Heart left ventricle (tissue), 16 donors: ENCODE measurements around the gene KRTAP5-3. TPM values are rescaled to one million over a fixed set of nuclear protein-coding genes. Genes with fewer than 3 reads are reported as not detected.

ENCODE experiments used
- ATAC-seq, 4 donors: fragments of 200-7000 bp; cut with Tn5 transposase; one replicate each; pipeline ENCODE4 v1.9.1; 2020 to 2022; ENCODE audit warnings: moderate library complexity in 4 of 4, mild to moderate bottlenecking in 3 of 4, moderate number of reproducible peaks in 1 of 4
- DNase-seq, 5 donors: peaks; one replicate each; pipeline ENCODE4 v3.0.0-alpha.2; 2020
- H3K27ac ChIP-seq, 12 donors: fragments of 200-600 bp; sonication (generic) in 4 of 12; one replicate each; pipeline versions ENCODE4 v1.5.0 to v1.8.0; 2016 to 2022; ENCODE audit warnings: mild to moderate bottlenecking in 2 of 12
- H3K27me3 ChIP-seq, 9 donors: fragments of 200-600 bp; sonication (generic) in 2 of 9; one replicate each; pipeline versions ENCODE4 v1.5.1 to v1.8.0; 2016 to 2022; ENCODE audit warnings: mild to moderate bottlenecking in 3 of 9
- H3K36me3 ChIP-seq, 9 donors: fragments of 200-600 bp; sonication (generic) in 2 of 9; one replicate each; pipeline versions ENCODE4 v1.5.0 to v1.8.0; 2018 to 2022; ENCODE audit warnings: mild to moderate bottlenecking in 2 of 9
- H3K4me1 ChIP-seq, 12 donors: fragments of 200-600 bp; sonication (generic) in 4 of 12; one replicate each; pipeline versions ENCODE4 v1.5.0 to v1.8.0; 2016 to 2022; ENCODE audit warnings: mild to moderate bottlenecking in 3 of 12
- H3K4me3 ChIP-seq, 12 donors: fragments of 200-600 bp; sonication (generic) in 4 of 12; one replicate each; pipeline versions ENCODE4 v1.5.0 to v1.8.0; 2017 to 2022; ENCODE audit warnings: mild to moderate bottlenecking in 9 of 12, moderate library complexity in 4 of 12
- H3K9me3 ChIP-seq, 12 donors: fragments of 200-600 bp; sonication (generic) in 4 of 12; one replicate each; pipeline versions ENCODE4 v1.5.0 to v1.8.0; 2016 to 2022; ENCODE audit warnings: mild to moderate bottlenecking in 1 of 12
- POLR2A ChIP-seq, 2 donors: fragments of 450-650 bp; IDR thresholded peaks; one replicate each; pipeline ENCODE4 v1.6.1; 2017; ENCODE audit warnings: antibody characterized with exemption in 2 of 2, mild to moderate bottlenecking in 2 of 2, moderate library complexity in 2 of 2
- WGBS, 4 donors: extraction: QIAGEN DNeasy Blood & Tissue Kit in 2 of 4; methylation state at CpG; one replicate each; pipeline versions ENCODE4 v1.1.5 to v1.1.7; 2013 to 2018; 5-methylcytosine and 5-hydroxymethylcytosine counted together
- intact Hi-C, 10 donors: fragments of 100-400 bp; cut with DNase I; formaldehyde crosslinking; loops; one replicate each; pipeline versions ENCODE4 v1.11.1 to v1.14.2; 2022
- long read RNA-seq, 3 donors: library from polyadenylated mRNA; unstranded; transcript quantifications; one replicate each; pipeline ENCODE4 v2.0.0, GENCODE V29; 2020 to 2021
- polyA plus RNA-seq, 2 donors: library from polyadenylated mRNA; stranded (reverse); fragments of 200-250 nt; gene quantifications; one replicate each; pipeline ENCODE4 v1.2.3, GENCODE V29; 2013
- total RNA-seq, 9 donors: library from RNA; depleted of rRNA in 2 of 9; stranded (reverse); fragments of >200 nt in 2 of 9; fragmentation: NEBNext Ultra II Directional in 3 of 9; extraction: Animal tissue kit (Norgen Biotek cat#: 25700) in 3 of 9; gene quantifications; one replicate each; pipeline versions ENCODE4 v1.1.0 to v1.2.4, GENCODE V29; 2016 to 2023
- TF ChIP-seq, protein P1 (sequence below), 12 donors: fragments of 200-600 bp; sonication (generic) in 4 of 12; IDR thresholded peaks; one replicate each; pipeline versions ENCODE4 v1.5.0 to v1.8.0; 2018 to 2022; ENCODE audit warnings: antibody characterized with exemption in 12 of 12, mild to moderate bottlenecking in 5 of 12
- donor health status: ischemic (EF 13 %, LVEDD 7.1; RV severe dilation, severe dysfunction).
- donor health status: healthy with polysubstance abuse.
- donor health status: DM: no; HTN: yes; CAD: no.
- donor health status: DM: no; HTN: no; CAD: no.
- donor health status: ischemic (EF 25% LVEDD 6.9; RV normal size, moderate dysfunction).
- donor health status: ischemic (EF 25% LVEDD 5.7; RV mildly dilated, moderate dysfunction).
- donor health status: healthy.
- donor health status: DM: yes; HTN: yes; CAD: no.
- donor health status: ischemic (EF 35%, LVEDD 5.7; RV mildly dilated, moderate dysfunction).
- donor health status: nonischemic (EF 11% LVEDD 7.7; RV severe dilation, severe dysfunction).
- donor health status: DM: yes; HTN: yes; CAD: no.
- donor health status: PGD.
- donor health status: ischemic (EF 29% LVEDD 5.4; RV normal size, mild dysfunction).
- donor health status: nonischemic (EF 23%, LVEDD 6.1; RV moderate dilation, normal function).

The KRTAP5-3 gene
- not detected for total RNA-seq
- not detected for polyA plus RNA-seq
- long read RNA-seq, donor 1: 0 reads
- long read RNA-seq, donor 2: 0 reads
- long read RNA-seq, donor 3: 0 reads

- 46 to 66% (median 62%) methylated on average over 4 of the region's 4 CpGs for WGBS, 4 donors
- ATAC-seq (no peak), DNase-seq (no peak)
- intact Hi-C loops: no loop called here
- Histone ChIP-seq H3K36me3 (no peaks in the 10 kb centered on the region), H3K9me3 (no peaks in the 10 kb centered on the region), H3K4me3 (no peak within 1 kb of the TSS), H3K27ac (no peak within 1 kb of the TSS), H3K27me3 (peaks cover 0 to 27% (median 5%) of the 10 kb centered on the region in 9 donors), H3K4me1 (peaks cover 0 to 10% (median 0%) of the 10 kb centered on the region in 12 donors)
- TF ChIP-seq POLR2A (IDR thresholded peaks at IDR 0.05): no peak
Observed at GRCh38 chr11:1608363-1608762, at the start of gene KRTAP5-3. KRTAP5-3 (minus strand) TSS chr11:1608463; CDS start chr11:1608385, 78 bp downstream.

DNA sequence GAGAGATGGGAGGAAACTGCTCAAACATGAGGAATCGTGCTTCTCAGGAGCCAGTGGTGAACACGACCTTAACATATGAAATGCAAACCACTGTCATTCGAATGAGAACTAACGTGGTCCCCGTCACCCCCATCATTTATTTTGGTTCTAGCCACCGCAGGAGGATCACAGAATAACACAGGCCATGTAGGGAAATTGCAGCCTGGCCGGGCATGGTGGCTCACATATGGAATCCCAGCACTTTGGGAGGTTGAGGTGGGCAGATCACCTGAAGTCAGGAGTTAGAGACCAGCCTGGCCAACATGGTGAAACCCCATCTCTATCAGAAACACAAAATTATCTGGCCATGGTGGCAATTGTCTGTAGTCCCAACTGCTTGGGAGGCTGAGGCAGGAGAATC, 48.4 kb upstream of the KRTAP5-3 start:
- Histone ChIP-seq H3K9me3 (no peaks in the 10 kb centered on the region), H3K4me1 (peaks cover 0 to 8% (median 0%) of the 10 kb centered on the region in 12 donors), H3K27ac (no peak overlapping the region), H3K27me3 (peaks cover 0 to 39% (median 0%) of the 10 kb centered on the region in 9 donors), H3K36me3 (no peaks in the 10 kb centered on the region), H3K4me3 (no peak overlapping the region)
- no peak for DNase-seq
- ATAC-seq: no peak
- intact Hi-C loops: loop anchor here in 1 of 10 donors (10.0 kb wide), 1 partner anchor 498 kb away; no protein-coding TSS in a partner anchor
- TF ChIP-seq, protein P1, sequence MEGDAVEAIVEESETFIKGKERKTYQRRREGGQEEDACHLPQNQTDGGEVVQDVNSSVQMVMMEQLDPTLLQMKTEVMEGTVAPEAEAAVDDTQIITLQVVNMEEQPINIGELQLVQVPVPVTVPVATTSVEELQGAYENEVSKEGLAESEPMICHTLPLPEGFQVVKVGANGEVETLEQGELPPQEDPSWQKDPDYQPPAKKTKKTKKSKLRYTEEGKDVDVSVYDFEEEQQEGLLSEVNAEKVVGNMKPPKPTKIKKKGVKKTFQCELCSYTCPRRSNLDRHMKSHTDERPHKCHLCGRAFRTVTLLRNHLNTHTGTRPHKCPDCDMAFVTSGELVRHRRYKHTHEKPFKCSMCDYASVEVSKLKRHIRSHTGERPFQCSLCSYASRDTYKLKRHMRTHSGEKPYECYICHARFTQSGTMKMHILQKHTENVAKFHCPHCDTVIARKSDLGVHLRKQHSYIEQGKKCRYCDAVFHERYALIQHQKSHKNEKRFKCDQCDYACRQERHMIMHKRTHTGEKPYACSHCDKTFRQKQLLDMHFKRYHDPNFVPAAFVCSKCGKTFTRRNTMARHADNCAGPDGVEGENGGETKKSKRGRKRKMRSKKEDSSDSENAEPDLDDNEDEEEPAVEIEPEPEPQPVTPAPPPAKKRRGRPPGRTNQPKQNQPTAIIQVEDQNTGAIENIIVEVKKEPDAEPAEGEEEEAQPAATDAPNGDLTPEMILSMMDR (IDR thresholded peaks at IDR 0.05): no peak
- no peak for TF ChIP-seq POLR2A (IDR thresholded peaks at IDR 0.05)
- WGBS, 4 donors: 80 to 91% (median 88%) methylated on average over 7 of the region's 7 CpGs

- TF ChIP-seq, protein P1 (IDR thresholded peaks at IDR 0.05): no peak
- no peak for TF ChIP-seq POLR2A (IDR thresholded peaks at IDR 0.05)
Observed at GRCh38 chr11:1656061-1656441, 47.8 kb upstream of the KRTAP5-3 start.

GRCh38 chr11:1655168-1656060, 47.2 kb upstream of the KRTAP5-3 start:
- 84 to 88% (median 86%) methylated on average over 17 to 26 of the region's 26 CpGs for WGBS, 4 donors
- H3K4me3 ChIP-seq: no peak overlapping the region
- H3K4me1 ChIP-seq: peaks cover 0 to 8% (median 0%) of the 10 kb centered on the region in 12 donors
- H3K27me3 ChIP-seq: peaks cover 0 to 37% (median 0%) of the 10 kb centered on the region in 9 donors
- H3K36me3 ChIP-seq: no peaks in the 10 kb centered on the region
- intact Hi-C loops: loop anchor here in 2 of 10 donors (2.0 to 10.0 kb wide), 2 partner anchors 181 to 499 kb away; no protein-coding TSS in a partner anchor
- TF ChIP-seq POLR2A (IDR thresholded peaks at IDR 0.05): no peak
- TF ChIP-seq, protein P1 (IDR thresholded peaks at IDR 0.05): no peak
- no peaks in the 10 kb centered on the region for H3K9me3 ChIP-seq
- ATAC-seq: no peak
- H3K27ac ChIP-seq: no peak overlapping the region
- DNase-seq: no peak

More at GRCh38 chr11:1656061-1656441, 47.8 kb upstream of the KRTAP5-3 start:
- Histone ChIP-seq H3K9me3 (no peaks in the 10 kb centered on the region), H3K36me3 (no peaks in the 10 kb centered on the region), H3K4me3 (no peak overlapping the region), H3K27ac (no peak overlapping the region), H3K27me3 (peaks cover 0 to 39% (median 0%) of the 10 kb centered on the region in 9 donors), H3K4me1 (peaks cover 0 to 8% (median 0%) of the 10 kb centered on the region in 12 donors)
- ATAC-seq (no peak), DNase-seq (no peak)
- intact Hi-C loops: loop anchor here in 1 of 10 donors (10.0 kb wide), 1 partner anchor 499 kb away; no protein-coding TSS in a partner anchor
- WGBS, 4 donors: 82 to 91% (median 87%) methylated on average over 9 of the region's 9 CpGs
